K562 (cell line): ENCODE results near the gene FASTKD1. TPM values are rescaled to one million over a fixed set of nuclear protein-coding genes. Genes with fewer than 3 reads are reported as not detected.
"Not testable (repeated sequence)": the region's sequence is repeated elsewhere in the genome, so short reads cannot be mapped to it uniquely, and the experiment has no call there.

Experiments used
- ATAC-seq: fragments of 200-7000 bp; cut with Tn5 transposase; 3 replicates; pipeline ENCODE4 v1.9.1; 2020; ENCODE audit warnings: moderate library complexity
- BruUV-seq: library from RNA; stranded (reverse); fragments of 400-500 nt; replicated peaks from 2 replicates; lab custom pipeline; 2021; lab: Mats Ljungman, UMichigan
- CTCF ChIA-PET: fragments of 300-600 bp; formaldehyde crosslinking; extraction: SDS; loops from one replicate; lab custom pipeline; 2021; ENCODE audit warnings: low intra/inter-chr PET ratio; lab: Yijun Ruan, JAX
- POLR2A ChIA-PET: fragments of 300-600, 350-650 bp; sonication (Branson Sonifier 250); formaldehyde crosslinking; extraction: SDS; loops from one replicate; lab custom pipeline; 2021; ENCODE audit warnings: antibody characterized with exemption, inconsistent platforms; lab: Yijun Ruan, JAX
- DNase-seq, 4 experiments: peaks; one replicate each; pipeline versions ENCODE4 v3.0.0 to v3.0.0-alpha.2; 2011 to 2018; ENCODE audit warnings: low spot score in 3 of 4, mixed read lengths in 3 of 4; ENCODE audit errors: extremely low read depth in 1 of 4
- FAIRE-seq: peaks from 2 replicates; lab custom pipeline; 2011; peaks lifted over from hg19 to GRCh38; lab: Jason Lieb, UNC
- H2AFZ ChIP-seq: 2 replicates; pipeline ENCODE4 v1.6.0; 2011; ENCODE audit warnings: low read depth, low read length, control low read depth, inconsistent platforms
- H3K27ac ChIP-seq: fragments of 200-600 bp; 3 replicates; pipeline ENCODE4 v1.8.0; 2011; ENCODE audit warnings: low read depth, mild to moderate bottlenecking, control low read depth, inconsistent platforms, low read length, moderate library complexity, mixed read lengths; ENCODE audit errors: extremely low read depth
- H3K27me3 ChIP-seq, 2 experiments: fragments of 300-600 bp in 1 of 2; 2 replicates in 1 of 2; 3 replicates in 1 of 2; pipeline versions ENCODE4 v1.6.0 to v1.8.0; 2011; ENCODE audit warnings: inconsistent platforms in 2 of 2, low read length in 2 of 2, mild to moderate bottlenecking in 1 of 2, mixed read lengths in 1 of 2, moderate library complexity in 1 of 2; ENCODE audit not compliant: control insufficient read depth in 2 of 2, insufficient read depth in 2 of 2
- H3K36me3 ChIP-seq: fragments of 300-600 bp; 3 replicates; pipeline ENCODE4 v1.8.0; 2011; ENCODE audit warnings: mild to moderate bottlenecking, low read length, inconsistent platforms; ENCODE audit not compliant: control insufficient read depth, insufficient read depth
- H3K4me1 ChIP-seq, 2 experiments: fragments of 200-600 bp in 1 of 2; replicated peaks in 1 of 2; 2 replicates in 1 of 2; 3 replicates in 1 of 2; pipeline versions ENCODE4 v1.5.1 to v1.8.0; 2011; ENCODE audit warnings: inconsistent platforms in 2 of 2, low read length in 2 of 2, mild to moderate bottlenecking in 1 of 2, mixed read lengths in 1 of 2, moderate library complexity in 1 of 2; ENCODE audit not compliant: control insufficient read depth in 2 of 2, insufficient read depth in 2 of 2
- H3K4me2 ChIP-seq: 2 replicates; pipeline ENCODE4 v1.6.1; 2011; ENCODE audit warnings: low read length, control low read depth, inconsistent platforms, mixed read lengths; ENCODE audit not compliant: insufficient read depth
- H3K4me3 ChIP-seq: fragments of 200-600 bp; sonication (generic), shearing (Covaris generic); 2 replicates; pipeline ENCODE4 v1.5.1; 2016; ENCODE audit warnings: control low read depth, inconsistent platforms
- H3K79me2 ChIP-seq: fragments of 200-600 bp; 3 replicates; pipeline ENCODE4 v1.8.0; 2011; ENCODE audit warnings: low read length, inconsistent platforms; ENCODE audit not compliant: control insufficient read depth, insufficient read depth
- H3K9ac ChIP-seq, 2 experiments: 2 replicates each; pipeline versions ENCODE4 v1.6.0 to v1.6.1; 2011; ENCODE audit warnings: low read depth in 2 of 2, low read length in 2 of 2, control low read depth in 1 of 2, inconsistent platforms in 1 of 2, mild to moderate bottlenecking in 1 of 2, mixed read lengths in 1 of 2; ENCODE audit not compliant: insufficient read depth in 1 of 2
- H3K9me1 ChIP-seq: one replicate; pipeline ENCODE4 v1.6.0; 2011; ENCODE audit warnings: inconsistent platforms, mild to moderate bottlenecking, low read length, moderate library complexity; ENCODE audit not compliant: control insufficient read depth, insufficient read depth
- H3K9me3 ChIP-seq: replicated peaks from 2 replicates; pipeline ENCODE4 v1.5.1; 2011; ENCODE audit warnings: low read depth, low read length, inconsistent platforms; ENCODE audit not compliant: control insufficient read depth, insufficient read depth
- H4K20me1 ChIP-seq: replicated peaks from 2 replicates; pipeline ENCODE4 v1.6.1; 2011; ENCODE audit warnings: low read length, inconsistent platforms, mixed read lengths; ENCODE audit not compliant: control insufficient read depth, insufficient read depth
- ARID1B ChIP-seq: fragments of 450-650 bp; IDR thresholded peaks from 2 replicates; pipeline ENCODE4 v1.6.1; 2016; ENCODE audit warnings: antibody characterized with exemption, mild to moderate bottlenecking, inconsistent platforms
- BRD9 ChIP-seq: fragments of 450-650 bp; IDR thresholded peaks from 2 replicates; pipeline ENCODE4 v1.6.1; 2018; ENCODE audit warnings: low read depth; ENCODE audit not compliant: partially characterized antibody
- CBFA2T2 ChIP-seq: fragments of 450-650 bp; conservative IDR thresholded peaks from 2 replicates; pipeline ENCODE4 v1.6.1; 2017; ENCODE audit warnings: mild to moderate bottlenecking
- CBFA2T3 ChIP-seq: fragments of 450-650 bp; IDR thresholded peaks from 2 replicates; pipeline ENCODE4 v1.6.1; 2017
- KDM1A ChIP-seq, 2 experiments: fragments of 450-650 bp; IDR thresholded peaks; 2 replicates each; pipeline ENCODE4 v1.6.1; 2016; ENCODE audit warnings: mild to moderate bottlenecking in 2 of 2
- NCOR1 ChIP-seq: fragments of 450-650 bp; IDR thresholded peaks from 2 replicates; pipeline ENCODE4 v1.6.1; 2016; ENCODE audit warnings: mild to moderate bottlenecking, moderate library complexity
- NR2C1 ChIP-seq, 2 experiments: fragments of 450-650 bp; IDR thresholded peaks; 2 replicates each; pipeline ENCODE4 v1.6.1; 2017; ENCODE audit warnings: mild to moderate bottlenecking in 2 of 2, antibody characterized with exemption in 1 of 2, inconsistent platforms in 1 of 2, missing compliant biosample characterization in 1 of 2, missing genetic modification characterization in 1 of 2
- SMARCA4 ChIP-seq: fragments of 450-650 bp; IDR thresholded peaks from 2 replicates; pipeline ENCODE4 v1.6.1; 2016
- TAL1 ChIP-seq: fragments of 450-650 bp; IDR thresholded peaks from 2 replicates; pipeline ENCODE4 v1.6.1; 2016; ENCODE audit warnings: mild to moderate bottlenecking
- WGBS: fragments of 100-300 bp; shearing (Covaris generic); methylation state at CpG from one replicate; pipeline ENCODE4 v1.1.6; 2016; ENCODE audit warnings: low coverage, mixed read lengths; ENCODE audit not compliant: insufficient coverage; ENCODE audit errors: missing lambda C conversion rate; 5-methylcytosine and 5-hydroxymethylcytosine counted together
- in situ Hi-C: fragments of 300-500 bp; cut with MboI; formaldehyde crosslinking; loops from 4 replicates; pipeline ENCODE4 v1.15.0; 2018; ENCODE audit warnings: inconsistent platforms, mixed read lengths
- intact Hi-C: fragments of 100-400 bp; cut with micrococcal nuclease; formaldehyde crosslinking; loops from 2 replicates; pipeline ENCODE4 v1.14.2; 2022
- polyA plus RNA-seq, 8 experiments: library from polyadenylated mRNA; depleted of rRNA in 4 of 8; stranded (reverse) in 5 of 8; unstranded in 3 of 8; fragments of >200 nt; fragmentation: Nextera tagmentation in 2 of 8; fragmentation: Illumina TruSeq in 1 of 8; extraction: Ambion mirVana in 2 of 8; extraction: Trizol in 1 of 8; gene quantifications; 2 replicates each; pipeline versions ENCODE4 v1.2.1 to v1.2.3, GENCODE V29; 2011 to 2014; ENCODE audit warnings: inconsistent platforms in 1 of 8, missing spikeins in 1 of 8
- total RNA-seq, 7 experiments: library from RNA; depleted of rRNA in 6 of 7; stranded (reverse); fragments of >200 nt in 6 of 7; fragmentation: Illumina TruSeq in 2 of 7; extraction: Trizol in 2 of 7; gene quantifications; 2 replicates each; pipeline versions ENCODE4 v1.2.1 to v1.2.3, GENCODE V29; 2011 to 2021; ENCODE audit warnings: low replicate concordance in 1 of 7
- TF ChIP-seq, protein P1 (sequence below), 2 experiments: fragments of 450-650 bp; conservative IDR thresholded peaks; 2 replicates each; pipeline ENCODE4 v1.6.1; 2017; ENCODE audit warnings: mild to moderate bottlenecking in 2 of 2, moderate library complexity in 2 of 2
- TF ChIP-seq, protein P2 (sequence below): sonication (generic); formaldehyde crosslinking; IDR thresholded peaks from 2 replicates; pipeline ENCODE4 v1.9.0; 2022; ENCODE audit warnings: mild to moderate bottlenecking, missing genetic modification reagents

FASTKD1 gene
- total and polyA plus RNA-seq, 9 of the 15 experiments (the other 6 are each of a cell fraction or from before 2014, with no cell fraction given), result 63.5 to 134 (median 119) TPM

- WGBS, result 33% methylated on average over 4 of the region's 5 CpGs
- H4K20me1 ChIP-seq; H3K27ac ChIP-seq; H3K9ac ChIP-seq; DNase-seq; H3K9me1 ChIP-seq; CTCF ChIA-PET; H2AFZ ChIP-seq; H3K27me3 ChIP-seq; H3K9me3 ChIP-seq; H3K4me2 ChIP-seq; in situ Hi-C loops; H3K4me3 ChIP-seq; FAIRE-seq; ATAC-seq; BruUV-seq; TF ChIP-seq NR2C1 (tag; IDR thresholded peaks at IDR 0.05): not testable (repeated sequence)
- peaks cover 41% of the 10 kb centered on the region for H3K79me2 ChIP-seq
- peaks cover 13% of the 10 kb centered on the region for H3K36me3 ChIP-seq
- POLR2A ChIA-PET, result interaction anchor here (3.4 kb wide), 1 partner anchor 13 kb away, joined by 17 read pairs; no protein-coding TSS in a partner anchor
- intact Hi-C loops, result loop anchor here (5.0 to 10.0 kb wide), 2 partner anchors 98 to 350 kb away; no protein-coding TSS in a partner anchor
- peaks cover 4 to 18% of the 10 kb centered on the region in 2 experiments; a peak in 4 of 5 replicates for H3K4me1 ChIP-seq
- TF ChIP-seq NCOR1, result peak; percentile 25; the same call in 1 of the 2 replicates
- peak; percentile 76 for TF ChIP-seq CBFA2T2
- peak; percentile 34; the same call in 1 of the 2 replicates for TF ChIP-seq ARID1B
- TF ChIP-seq, protein P1, sequence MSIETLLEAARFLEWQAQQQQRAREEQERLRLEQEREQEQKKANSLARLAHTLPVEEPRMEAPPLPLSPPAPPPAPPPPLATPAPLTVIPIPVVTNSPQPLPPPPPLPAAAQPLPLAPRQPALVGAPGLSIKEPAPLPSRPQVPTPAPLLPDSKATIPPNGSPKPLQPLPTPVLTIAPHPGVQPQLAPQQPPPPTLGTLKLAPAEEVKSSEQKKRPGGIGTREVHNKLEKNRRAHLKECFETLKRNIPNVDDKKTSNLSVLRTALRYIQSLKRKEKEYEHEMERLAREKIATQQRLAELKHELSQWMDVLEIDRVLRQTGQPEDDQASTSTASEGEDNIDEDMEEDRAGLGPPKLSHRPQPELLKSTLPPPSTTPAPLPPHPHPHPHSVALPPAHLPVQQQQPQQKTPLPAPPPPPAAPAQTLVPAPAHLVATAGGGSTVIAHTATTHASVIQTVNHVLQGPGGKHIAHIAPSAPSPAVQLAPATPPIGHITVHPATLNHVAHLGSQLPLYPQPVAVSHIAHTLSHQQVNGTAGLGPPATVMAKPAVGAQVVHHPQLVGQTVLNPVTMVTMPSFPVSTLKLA (conservative IDR thresholded peaks at IDR 0.05), result peak in 1 of 2 experiments; percentile 43; a peak in 2 of 4 replicates
- peak; percentile 14 to 33; a peak in 1 of 4 replicates for TF ChIP-seq KDM1A (IDR thresholded peaks at IDR 0.05)
- peak; percentile 60; the same call in 1 of the 2 replicates for TF ChIP-seq TAL1
- TF ChIP-seq SMARCA4, result 0 out of 2 replicates have a peak, but pooled peaks have one; percentile 16
- peak; percentile 5 for TF ChIP-seq BRD9
- 0 out of 2 replicates have a peak, but pooled peaks have one; percentile 15 for TF ChIP-seq NR2C1 (IDR thresholded peaks at IDR 0.05)
- peak; percentile 84 for TF ChIP-seq CBFA2T3
- TF ChIP-seq, protein P2, sequence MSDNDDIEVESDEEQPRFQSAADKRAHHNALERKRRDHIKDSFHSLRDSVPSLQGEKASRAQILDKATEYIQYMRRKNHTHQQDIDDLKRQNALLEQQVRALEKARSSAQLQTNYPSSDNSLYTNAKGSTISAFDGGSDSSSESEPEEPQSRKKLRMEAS (CRISPR knock-in tag), result 0 out of 2 replicates have a peak, but pooled peaks have one; percentile 20
Measured at GRCh38 chr2:169574539-169574938, 874 bp upstream of the FASTKD1 start.
